Erythroblast (primary cell): ENCODE measurements around the gene GHR.

Source experiments
- GATA1 ChIP-seq: IDR thresholded peaks from 2 replicates; pipeline ENCODE4 v1.6.1; 2011; ENCODE audit warnings: low read depth, mild to moderate bottlenecking, control low read depth, low read length, moderate library complexity
- POLR2A ChIP-seq: IDR thresholded peaks from 2 replicates; pipeline ENCODE4 v1.6.1; 2011; ENCODE audit warnings: mild to moderate bottlenecking, low read length

DNA sequence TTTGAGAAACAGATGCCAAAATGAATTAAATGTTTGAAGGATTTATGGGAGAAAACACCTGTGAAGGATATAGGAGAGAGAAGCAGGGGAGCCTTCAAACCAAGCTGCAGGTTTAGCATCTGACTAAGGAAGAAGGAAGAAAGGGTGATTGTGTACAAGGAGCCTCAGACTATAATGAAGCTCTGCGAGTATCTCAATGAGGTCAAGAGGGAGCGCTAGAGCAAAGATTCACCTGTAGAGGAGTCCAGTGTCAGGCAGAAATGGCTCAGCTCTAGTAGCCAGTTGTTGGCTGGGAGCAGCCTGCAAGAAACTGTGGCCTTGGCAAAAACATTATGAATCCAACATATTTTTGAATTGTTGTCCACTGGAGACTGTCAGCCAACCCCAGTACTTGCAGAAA, 20.0 kb upstream of the GHR start:
- no peak for TF ChIP-seq POLR2A
- TF ChIP-seq GATA1, result no peak
